Measurements from ENCODE around the gene KCNS1. TPM values are rescaled to one million over a fixed set of nuclear protein-coding genes. Genes with fewer than 3 reads are reported as not detected.

KCNS1 gene
- polyA plus RNA-seq, 1 donor (not counting 4 experiments of a cell fraction or from before 2014, with no cell fraction given): 1.5 TPM

GRCh38 chr20:45073221-45073620 lies 27.7 kb downstream of the KCNS1 start:
- no peak overlapping the region for H3K4me2 ChIP-seq (ENCODE audit: control insufficient read depth, extremely low read depth, insufficient read depth, low read depth, low read length)
- H3K36me3 ChIP-seq (ENCODE audit: control insufficient read depth in 2 of 2, extremely low read depth in 1 of 2, insufficient read depth in 2 of 2, low read length in 2 of 2): peaks cover 16 to 20% of the 10 kb centered on the region in 2 experiments
- no peak overlapping the region for H3K4me3 ChIP-seq (ENCODE audit: control insufficient read depth in 2 of 3, extremely low read depth in 1 of 3, insufficient read depth in 2 of 3, low read depth in 1 of 3, low read length in 3 of 3)
- no peak overlapping the region for H2AFZ ChIP-seq (ENCODE audit: control insufficient read depth, low read length)
- no peaks in the 10 kb centered on the region for H3K9me1 ChIP-seq (ENCODE audit: control insufficient read depth, extremely low read depth, insufficient read depth, low read length)
- H3K9me3 ChIP-seq (ENCODE audit: control insufficient read depth, low read depth, low read length): no peaks in the 10 kb centered on the region
- dilution Hi-C loops (cut with MboI; ENCODE audit: extremely low pct_ligation_motif_present, low sequenced_read_pairs): no loop called here
- TF ChIP-seq, protein P1, sequence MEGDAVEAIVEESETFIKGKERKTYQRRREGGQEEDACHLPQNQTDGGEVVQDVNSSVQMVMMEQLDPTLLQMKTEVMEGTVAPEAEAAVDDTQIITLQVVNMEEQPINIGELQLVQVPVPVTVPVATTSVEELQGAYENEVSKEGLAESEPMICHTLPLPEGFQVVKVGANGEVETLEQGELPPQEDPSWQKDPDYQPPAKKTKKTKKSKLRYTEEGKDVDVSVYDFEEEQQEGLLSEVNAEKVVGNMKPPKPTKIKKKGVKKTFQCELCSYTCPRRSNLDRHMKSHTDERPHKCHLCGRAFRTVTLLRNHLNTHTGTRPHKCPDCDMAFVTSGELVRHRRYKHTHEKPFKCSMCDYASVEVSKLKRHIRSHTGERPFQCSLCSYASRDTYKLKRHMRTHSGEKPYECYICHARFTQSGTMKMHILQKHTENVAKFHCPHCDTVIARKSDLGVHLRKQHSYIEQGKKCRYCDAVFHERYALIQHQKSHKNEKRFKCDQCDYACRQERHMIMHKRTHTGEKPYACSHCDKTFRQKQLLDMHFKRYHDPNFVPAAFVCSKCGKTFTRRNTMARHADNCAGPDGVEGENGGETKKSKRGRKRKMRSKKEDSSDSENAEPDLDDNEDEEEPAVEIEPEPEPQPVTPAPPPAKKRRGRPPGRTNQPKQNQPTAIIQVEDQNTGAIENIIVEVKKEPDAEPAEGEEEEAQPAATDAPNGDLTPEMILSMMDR (optimal IDR thresholded peaks at IDR 0.05 in 1 of 3, IDR thresholded peaks at IDR 0.05 in 1 of 3, conservative IDR thresholded peaks at IDR 0.05 in 1 of 3; ENCODE audit: extremely low read depth in 1 of 3, insufficient read depth in 2 of 3, low read length in 3 of 3): no peak
- TF ChIP-seq EZH2 (IDR thresholded peaks at IDR 0.05; ENCODE audit: low read length): no peak
- H3K27me3 ChIP-seq (ENCODE audit: control insufficient read depth, extremely low read depth, insufficient read depth, low read length): no peaks in the 10 kb centered on the region
- H4K20me1 ChIP-seq (ENCODE audit: control insufficient read depth, extremely low read depth, insufficient read depth, low read length): no peaks in the 10 kb centered on the region
- H3K9ac ChIP-seq (ENCODE audit: control insufficient read depth, extremely low read depth, insufficient read depth, low read length): no peak overlapping the region
- H3K79me2 ChIP-seq (ENCODE audit: control insufficient read depth, insufficient read depth, low read length): no peaks in the 10 kb centered on the region
- DNase-seq (ENCODE audit: low read depth, low spot score) (no peak), FAIRE-seq (no peak)
- peaks cover 8% of the 10 kb centered on the region for H3K4me1 ChIP-seq (ENCODE audit: control insufficient read depth, extremely low read depth, insufficient read depth, low read length)
- no peak overlapping the region for H3K27ac ChIP-seq (ENCODE audit: control insufficient read depth, insufficient read depth, low read length)

- FAIRE-seq: no peak
Measured at GRCh38 chr20:45072066-45072465, 28.9 kb downstream of the KCNS1 start.

More at GRCh38 chr20:45072066-45072465, 28.9 kb downstream of the KCNS1 start:
- no peaks in the 10 kb centered on the region for H3K79me2 ChIP-seq (ENCODE audit: control insufficient read depth, insufficient read depth, low read length)
- no peak for TF ChIP-seq EZH2 (IDR thresholded peaks at IDR 0.05; ENCODE audit: low read length)
- TF ChIP-seq, protein P1 (optimal IDR thresholded peaks at IDR 0.05 in 1 of 3, IDR thresholded peaks at IDR 0.05 in 1 of 3, conservative IDR thresholded peaks at IDR 0.05 in 1 of 3; ENCODE audit: extremely low read depth in 1 of 3, insufficient read depth in 2 of 3, low read length in 3 of 3): no peak
- H3K27ac ChIP-seq (ENCODE audit: control insufficient read depth, insufficient read depth, low read length): no peak overlapping the region
- peaks cover 18% of the 10 kb centered on the region for H3K4me1 ChIP-seq (ENCODE audit: control insufficient read depth, extremely low read depth, insufficient read depth, low read length)
- H3K4me2 ChIP-seq (ENCODE audit: control insufficient read depth, extremely low read depth, insufficient read depth, low read depth, low read length): no peak overlapping the region
- H3K4me3 ChIP-seq (ENCODE audit: control insufficient read depth in 2 of 3, extremely low read depth in 1 of 3, insufficient read depth in 2 of 3, low read depth in 1 of 3, low read length in 3 of 3): no peak overlapping the region
- H3K9ac ChIP-seq (ENCODE audit: control insufficient read depth, extremely low read depth, insufficient read depth, low read length): no peak overlapping the region
- H4K20me1 ChIP-seq (ENCODE audit: control insufficient read depth, extremely low read depth, insufficient read depth, low read length): no peaks in the 10 kb centered on the region
- no peaks in the 10 kb centered on the region for H3K9me1 ChIP-seq (ENCODE audit: control insufficient read depth, extremely low read depth, insufficient read depth, low read length)
- DNase-seq (ENCODE audit: low read depth, low spot score): no peak
- no peaks in the 10 kb centered on the region for H3K27me3 ChIP-seq (ENCODE audit: control insufficient read depth, extremely low read depth, insufficient read depth, low read length)
- peaks cover 16 to 19% of the 10 kb centered on the region in 2 experiments for H3K36me3 ChIP-seq (ENCODE audit: control insufficient read depth in 2 of 2, extremely low read depth in 1 of 2, insufficient read depth in 2 of 2, low read length in 2 of 2)
- dilution Hi-C loops (cut with MboI; ENCODE audit: extremely low pct_ligation_motif_present, low sequenced_read_pairs): no loop called here
- H3K9me3 ChIP-seq (ENCODE audit: control insufficient read depth, low read depth, low read length): no peaks in the 10 kb centered on the region
- no peak overlapping the region for H2AFZ ChIP-seq (ENCODE audit: control insufficient read depth, low read length)
